Endothelial cell of umbilical vein (primary cell): Measurements from ENCODE around the gene SPATA31E1. TPM values are rescaled to one million over a fixed set of nuclear protein-coding genes. Genes with fewer than 3 reads are reported as not detected.

Experiments
- polyA plus RNA-seq, 4 experiments: library from polyadenylated mRNA; depleted of rRNA in 3 of 4; stranded (reverse) in 3 of 4; unstranded in 1 of 4; fragments of >200 nt; gene quantifications; 2 replicates each; pipeline versions ENCODE4 v1.2.1 to v1.2.3, GENCODE V29; 2011 to 2012; ENCODE audit warnings: missing spikeins in 1 of 4
- total RNA-seq: library from RNA; stranded (reverse); gene quantifications from 2 replicates; pipeline ENCODE4 v1.2.3, GENCODE V29; 2021

Gene SPATA31E1
- total and polyA plus RNA-seq, 2 donors (not counting 3 experiments of a cell fraction or from before 2014, with no cell fraction given) = not detected

Other genes starting within 250 kb of the SPATA31E1 start
- gene CTSL, start 156.8 kb upstream of the SPATA31E1 start, total RNA-seq = 105 and 107 TPM in 2 replicates
- 70.0 and 98.4 TPM in 2 replicates for gene CTSL, start 156.8 kb upstream of the SPATA31E1 start, polyA plus RNA-seq
- not detected in 2 replicates for gene SPATA31C1, start 35.1 kb downstream of the SPATA31E1 start, total RNA-seq
- not detected in 2 replicates for gene SPATA31C1, start 35.1 kb downstream of the SPATA31E1 start, polyA plus RNA-seq
- 0.81 and 1.3 TPM in 2 replicates for gene CDK20, start 91.7 kb downstream of the SPATA31E1 start, total RNA-seq
- gene CDK20, start 91.7 kb downstream of the SPATA31E1 start, polyA plus RNA-seq = 2.6 TPM in 2 replicates